ENCODE results near the gene PPT1.

The PPT1 gene

DNA sequence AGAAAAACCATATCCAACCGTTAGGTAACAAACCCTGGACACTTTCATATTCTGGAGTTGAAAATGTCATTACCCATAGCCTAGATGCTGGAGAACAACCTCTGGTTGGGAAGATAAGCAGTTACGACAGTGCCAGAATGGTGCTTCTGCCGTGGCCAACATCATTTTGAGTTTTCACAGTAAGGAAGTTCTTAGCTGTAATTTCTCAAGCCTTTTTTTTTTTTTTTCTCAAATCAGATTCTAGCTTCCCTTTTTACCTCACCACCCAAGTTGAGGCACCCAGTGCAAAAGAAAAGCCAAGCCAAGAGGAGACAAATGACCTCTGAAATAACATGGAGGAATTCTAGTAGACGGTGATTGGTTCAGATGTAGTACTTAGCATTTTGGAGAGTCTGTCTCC lies 21.8 kb downstream of the PPT1 start:
- H3K4me3 ChIP-seq (ENCODE audit: low read depth in 1 of 2, low read length in 2 of 2), result no peak overlapping the region

DNA sequence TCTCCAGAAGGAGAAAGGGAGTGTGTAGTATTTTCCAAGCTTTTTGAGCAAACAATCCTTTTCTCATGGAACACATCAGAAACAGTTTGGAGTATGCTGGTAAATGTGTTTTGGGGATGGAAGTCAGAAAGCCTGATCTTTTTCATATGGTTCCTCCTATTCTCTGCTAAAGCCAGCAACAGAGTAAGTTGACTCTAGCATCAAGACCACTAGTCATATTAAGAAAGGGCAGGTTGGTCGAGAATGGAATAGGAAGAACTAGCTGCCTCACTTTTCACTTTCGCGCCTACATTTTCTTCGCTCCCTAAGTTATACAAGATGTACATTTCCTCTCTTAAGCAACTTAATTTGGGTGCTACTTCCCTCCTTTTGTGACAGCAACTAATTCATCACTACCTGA lies 24.0 kb downstream of the PPT1 start:
- H3K4me1 ChIP-seq (ENCODE audit: insufficient read depth, low read length), result no peaks in the 10 kb centered on the region

More for the DNA sequence above, 21.8 kb downstream of the PPT1 start:
- Histone ChIP-seq H3K4me1 (ENCODE audit: insufficient read depth, low read length) (no peaks in the 10 kb centered on the region), H4K20me1 (ENCODE audit: insufficient read depth, low read length) (no peaks in the 10 kb centered on the region; the same call in 1 of the 2 replicates), H3K27me3 (ENCODE audit: insufficient read depth, low read length, poor library complexity) (no peaks in the 10 kb centered on the region), H3K9ac (ENCODE audit: low read depth, low read length) (no peak overlapping the region), H3K79me2 (ENCODE audit: insufficient read depth, low read length) (no peaks in the 10 kb centered on the region), H2AFZ (ENCODE audit: low read depth, low read length) (no peak overlapping the region), H3K9me3 (ENCODE audit: insufficient read depth, low read length, severe bottlenecking) (no peaks in the 10 kb centered on the region), H3K4me2 (ENCODE audit: insufficient read depth, low read length) (no peak overlapping the region), H3K36me3 (ENCODE audit: insufficient read depth, low read length) (peaks cover 87% of the 10 kb centered on the region), H3K27ac (ENCODE audit: low read length) (no peak overlapping the region)
- DNase-seq (no peak), ATAC-seq (ENCODE audit: insufficient read depth, low read depth) (no peak)
- no peak for TF ChIP-seq EZH2 (IDR thresholded peaks at IDR 0.05; ENCODE audit: borderline replicate concordance, low read depth, low read length, severe bottlenecking)
- TF ChIP-seq, protein P1, sequence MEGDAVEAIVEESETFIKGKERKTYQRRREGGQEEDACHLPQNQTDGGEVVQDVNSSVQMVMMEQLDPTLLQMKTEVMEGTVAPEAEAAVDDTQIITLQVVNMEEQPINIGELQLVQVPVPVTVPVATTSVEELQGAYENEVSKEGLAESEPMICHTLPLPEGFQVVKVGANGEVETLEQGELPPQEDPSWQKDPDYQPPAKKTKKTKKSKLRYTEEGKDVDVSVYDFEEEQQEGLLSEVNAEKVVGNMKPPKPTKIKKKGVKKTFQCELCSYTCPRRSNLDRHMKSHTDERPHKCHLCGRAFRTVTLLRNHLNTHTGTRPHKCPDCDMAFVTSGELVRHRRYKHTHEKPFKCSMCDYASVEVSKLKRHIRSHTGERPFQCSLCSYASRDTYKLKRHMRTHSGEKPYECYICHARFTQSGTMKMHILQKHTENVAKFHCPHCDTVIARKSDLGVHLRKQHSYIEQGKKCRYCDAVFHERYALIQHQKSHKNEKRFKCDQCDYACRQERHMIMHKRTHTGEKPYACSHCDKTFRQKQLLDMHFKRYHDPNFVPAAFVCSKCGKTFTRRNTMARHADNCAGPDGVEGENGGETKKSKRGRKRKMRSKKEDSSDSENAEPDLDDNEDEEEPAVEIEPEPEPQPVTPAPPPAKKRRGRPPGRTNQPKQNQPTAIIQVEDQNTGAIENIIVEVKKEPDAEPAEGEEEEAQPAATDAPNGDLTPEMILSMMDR (IDR thresholded peaks at IDR 0.05; ENCODE audit: borderline replicate concordance, extremely low read depth, low read length, poor library complexity, severe bottlenecking), result no peak

DNA sequence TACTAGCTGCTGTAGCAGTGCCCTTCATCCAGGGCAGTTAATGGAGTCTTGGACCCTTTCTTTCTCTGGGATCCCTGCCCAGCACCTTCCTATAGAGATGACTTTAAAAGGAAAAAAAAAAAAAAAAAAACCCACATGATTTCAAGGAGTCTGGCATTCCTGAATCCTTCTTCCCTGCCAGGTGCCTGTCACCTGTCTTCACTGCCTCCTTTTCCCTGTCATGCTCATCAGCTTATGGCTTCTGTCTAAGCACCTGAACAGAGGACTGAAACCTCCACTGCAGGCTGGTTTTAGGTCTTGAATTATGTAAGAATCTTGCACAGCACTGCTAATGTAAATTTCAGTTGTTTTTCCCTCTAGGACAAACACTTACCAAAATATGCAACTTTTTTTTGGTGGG lies 24.9 kb downstream of the PPT1 start:
- DNase-seq (no peak), ATAC-seq (ENCODE audit: insufficient read depth, low read depth) (no peak)
- Histone ChIP-seq H3K4me3 (ENCODE audit: low read depth in 1 of 2, low read length in 2 of 2) (no peak overlapping the region), H3K4me2 (ENCODE audit: insufficient read depth, low read length) (no peak overlapping the region), H3K27me3 (ENCODE audit: insufficient read depth, low read length, poor library complexity) (no peaks in the 10 kb centered on the region), H3K9ac (ENCODE audit: low read depth, low read length) (no peak overlapping the region), H2AFZ (ENCODE audit: low read depth, low read length) (no peak overlapping the region), H3K36me3 (ENCODE audit: insufficient read depth, low read length) (peaks cover 84% of the 10 kb centered on the region), H3K27ac (ENCODE audit: low read length) (no peak overlapping the region), H3K79me2 (ENCODE audit: insufficient read depth, low read length) (no peaks in the 10 kb centered on the region), H4K20me1 (ENCODE audit: insufficient read depth, low read length) (no peaks in the 10 kb centered on the region; the same call in 1 of the 2 replicates), H3K4me1 (ENCODE audit: insufficient read depth, low read length) (no peaks in the 10 kb centered on the region), H3K9me3 (ENCODE audit: insufficient read depth, low read length, severe bottlenecking) (no peaks in the 10 kb centered on the region)
- no peak for TF ChIP-seq EZH2 (IDR thresholded peaks at IDR 0.05; ENCODE audit: borderline replicate concordance, low read depth, low read length, severe bottlenecking)
- TF ChIP-seq, protein P1 (IDR thresholded peaks at IDR 0.05; ENCODE audit: borderline replicate concordance, extremely low read depth, low read length, poor library complexity, severe bottlenecking), result no peak

More for the DNA sequence above, 24.0 kb downstream of the PPT1 start:
- TF ChIP-seq EZH2 (IDR thresholded peaks at IDR 0.05; ENCODE audit: borderline replicate concordance, low read depth, low read length, severe bottlenecking), result no peak
- TF ChIP-seq, protein P1 (IDR thresholded peaks at IDR 0.05; ENCODE audit: borderline replicate concordance, extremely low read depth, low read length, poor library complexity, severe bottlenecking), result no peak
- DNase-seq, result no peak
- H3K4me3 ChIP-seq (ENCODE audit: low read depth in 1 of 2, low read length in 2 of 2), result no peak overlapping the region
- H3K4me2 ChIP-seq (ENCODE audit: insufficient read depth, low read length), result no peak overlapping the region
- no peaks in the 10 kb centered on the region; the same call in 1 of the 2 replicates for H4K20me1 ChIP-seq (ENCODE audit: insufficient read depth, low read length)
- no peak overlapping the region for H3K27ac ChIP-seq (ENCODE audit: low read length)
- H3K9me3 ChIP-seq (ENCODE audit: insufficient read depth, low read length, severe bottlenecking), result no peaks in the 10 kb centered on the region
- H2AFZ ChIP-seq (ENCODE audit: low read depth, low read length), result no peak overlapping the region
- H3K9ac ChIP-seq (ENCODE audit: low read depth, low read length), result no peak overlapping the region
- no peaks in the 10 kb centered on the region for H3K79me2 ChIP-seq (ENCODE audit: insufficient read depth, low read length)
- H3K27me3 ChIP-seq (ENCODE audit: insufficient read depth, low read length, poor library complexity), result no peaks in the 10 kb centered on the region
- peaks cover 84% of the 10 kb centered on the region for H3K36me3 ChIP-seq (ENCODE audit: insufficient read depth, low read length)
- ATAC-seq (ENCODE audit: insufficient read depth, low read depth), result no peak

DNA sequence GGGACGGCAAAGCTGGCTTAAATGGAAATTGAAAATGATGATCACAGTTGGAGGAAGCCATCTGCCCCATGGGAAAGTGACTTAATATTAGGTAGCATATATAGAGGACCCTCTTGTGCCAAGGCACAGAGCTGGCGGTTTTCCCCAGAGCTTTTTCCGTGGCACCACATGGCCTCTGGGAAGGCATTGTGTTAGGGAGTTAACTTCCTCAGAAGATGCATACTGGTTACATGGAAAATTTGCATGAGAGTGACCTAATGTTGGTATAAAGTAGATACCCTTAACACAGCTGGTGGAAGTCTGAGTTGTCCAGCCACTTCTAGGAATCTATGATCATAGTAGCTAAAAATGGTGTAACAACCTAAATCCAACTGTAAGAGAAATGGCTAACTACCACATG lies 29.2 kb downstream of the PPT1 start:
- Histone ChIP-seq H3K4me1 (ENCODE audit: insufficient read depth, low read length) (no peaks in the 10 kb centered on the region), H3K9ac (ENCODE audit: low read depth, low read length) (no peak overlapping the region), H3K4me3 (ENCODE audit: low read depth in 1 of 2, low read length in 2 of 2) (no peak overlapping the region), H3K4me2 (ENCODE audit: insufficient read depth, low read length) (no peak overlapping the region), H2AFZ (ENCODE audit: low read depth, low read length) (no peak overlapping the region), H3K27ac (ENCODE audit: low read length) (no peak overlapping the region), H3K36me3 (ENCODE audit: insufficient read depth, low read length) (peaks cover 93% of the 10 kb centered on the region), H3K27me3 (ENCODE audit: insufficient read depth, low read length, poor library complexity) (no peaks in the 10 kb centered on the region), H3K9me3 (ENCODE audit: insufficient read depth, low read length, severe bottlenecking) (no peaks in the 10 kb centered on the region), H3K79me2 (ENCODE audit: insufficient read depth, low read length) (no peaks in the 10 kb centered on the region), H4K20me1 (ENCODE audit: insufficient read depth, low read length) (no peaks in the 10 kb centered on the region; the same call in 1 of the 2 replicates)
- ATAC-seq (ENCODE audit: insufficient read depth, low read depth) (no peak), DNase-seq (no peak)
- no peak for TF ChIP-seq EZH2 (IDR thresholded peaks at IDR 0.05; ENCODE audit: borderline replicate concordance, low read depth, low read length, severe bottlenecking)
